ENCODE measurements around the gene SERPINB1.
"Not testable (repeated sequence)": the region's sequence is repeated elsewhere in the genome, so short reads cannot be mapped to it uniquely, and the experiment has no call there.

SERPINB1 gene

GRCh38 chr6:2855061-2855519 lies 13.4 kb upstream of the SERPINB1 start:
- no peak for DNase-seq (ENCODE audit: extremely low spot score)
- ChIA-PET POLR2A (interaction anchor here (1.0 kb wide), 1 partner anchor 46 kb away, joined by 4 read pairs; no protein-coding TSS in a partner anchor), CTCF (interaction anchor here (1.0 to 3.0 kb wide), 7 partner anchors 8 to 135 kb away, joined by 3 to 22 read pairs (median 9); no protein-coding TSS in a partner anchor)
- no peak for TF ChIP-seq CTCF (IDR thresholded peaks at IDR 0.05; ENCODE audit: control extremely low read depth, extremely low read depth, low read depth, missing control alignments)

- no peak for DNase-seq (ENCODE audit: extremely low spot score)
- ChIA-PET CTCF (interaction anchor here (0.8 to 3.0 kb wide), 7 partner anchors 8 to 1259 kb away, joined by 3 to 22 read pairs (median 9); no protein-coding TSS in a partner anchor), POLR2A (interaction anchor here (0.9 to 1.0 kb wide), 3 partner anchors 45 to 48 kb away, joined by 3 to 4 read pairs (median 4); partner anchors contain the start of gene SERPINB9)
- no peak for TF ChIP-seq CTCF (IDR thresholded peaks at IDR 0.05; ENCODE audit: control extremely low read depth, extremely low read depth, low read depth, missing control alignments)
Measured at GRCh38 chr6:2854396-2854982, 12.8 kb upstream of the SERPINB1 start.

GRCh38 chr6:2853769-2854395 lies 12.2 kb upstream of the SERPINB1 start:
- peak; percentile 20 for TF ChIP-seq CTCF (IDR thresholded peaks at IDR 0.05; ENCODE audit: control extremely low read depth, extremely low read depth, low read depth, missing control alignments)
- CTCF ChIA-PET: interaction anchor here (0.8 to 2.8 kb wide), 4 partner anchors 7 to 1258 kb away, joined by 3 to 22 read pairs (median 6); partner anchors contain the start of gene SERPINB1
- POLR2A ChIA-PET: interaction anchor here (0.9 to 1.0 kb wide), 2 partner anchors 46 to 49 kb away, joined by 3 to 4 read pairs; partner anchors contain the start of gene SERPINB9
- peak; percentile 53 for DNase-seq (ENCODE audit: extremely low spot score)

GRCh38 chr6:2853378-2853768 lies 11.7 kb upstream of the SERPINB1 start:
- DNase-seq (ENCODE audit: extremely low spot score): not testable (repeated sequence)
- ChIA-PET POLR2A (interaction anchor here (0.9 to 1.0 kb wide), 2 partner anchors 46 to 50 kb away, joined by 3 to 4 read pairs; partner anchors contain the start of gene SERPINB9), CTCF (interaction anchor here (0.8 to 1.1 kb wide), 2 partner anchors 12 to 1258 kb away, joined by 3 read pairs; partner anchors contain the start of gene SERPINB1)

- POLR2A ChIA-PET: no interaction called here
- DNase-seq (ENCODE audit: extremely low spot score): no peak
- TF ChIP-seq CTCF (IDR thresholded peaks at IDR 0.05; ENCODE audit: control extremely low read depth, extremely low read depth, low read depth, missing control alignments): no peak
- CTCF ChIA-PET: interaction anchor here (1.1 kb wide), 1 partner anchor 11 kb away, joined by 3 read pairs; the partner anchor contains the start of gene SERPINB1
Measured at GRCh38 chr6:2852921-2853322, 11.3 kb upstream of the SERPINB1 start.

- POLR2A ChIA-PET: no interaction called here
Measured at GRCh38 chr6:2852514-2852855, 10.8 kb upstream of the SERPINB1 start.

More at GRCh38 chr6:2852514-2852855, 10.8 kb upstream of the SERPINB1 start:
- CTCF ChIA-PET: no interaction called here
- no peak for DNase-seq (ENCODE audit: extremely low spot score)
- TF ChIP-seq CTCF (IDR thresholded peaks at IDR 0.05; ENCODE audit: control extremely low read depth, extremely low read depth, low read depth, missing control alignments): no peak
